Measurements from ENCODE around the gene DCT. TPM values are rescaled to one million over a fixed set of nuclear protein-coding genes. Genes with fewer than 3 reads are reported as not detected.
A peak's percentile ranks its signal among the peaks of the same experiment; 100 is the strongest.

Gene DCT
- total RNA-seq, 1 donor from 2014 or later, result 0.12 TPM

GRCh38 chr13:94412870-94413597 lies 66.4 kb downstream of the DCT start:
- DNase-seq (no peak), ATAC-seq (no peak)
- intact Hi-C loops (cut with micrococcal nuclease), result no loop called here

DNA sequence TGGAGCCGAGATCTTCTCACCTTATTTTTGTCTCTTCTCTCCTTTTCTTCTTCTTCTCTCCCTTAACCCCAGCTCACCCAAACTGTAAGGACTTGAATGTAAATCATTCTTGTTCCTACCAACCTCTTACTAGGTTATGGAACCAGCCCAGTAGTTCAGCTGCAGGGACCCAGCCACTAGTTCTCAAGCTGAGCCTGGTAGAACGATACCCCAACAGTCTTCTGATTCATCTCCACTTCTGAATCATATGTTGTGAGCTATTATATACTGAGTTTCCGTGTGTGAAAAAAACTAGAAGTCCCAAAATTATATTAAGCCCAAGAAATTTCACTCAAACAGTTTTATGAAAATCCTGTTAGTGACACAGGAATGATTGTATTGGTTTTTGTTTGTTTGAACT lies 67.7 kb downstream of the DCT start:
- intact Hi-C loops (cut with micrococcal nuclease), result no loop called here
- no peak for ATAC-seq
- DNase-seq, result no peak

- DNase-seq (no peak), ATAC-seq (no peak)
- intact Hi-C loops (cut with micrococcal nuclease), result no loop called here
Measured at GRCh38 chr13:94408314-94409036, 71.0 kb downstream of the DCT start.

DNA sequence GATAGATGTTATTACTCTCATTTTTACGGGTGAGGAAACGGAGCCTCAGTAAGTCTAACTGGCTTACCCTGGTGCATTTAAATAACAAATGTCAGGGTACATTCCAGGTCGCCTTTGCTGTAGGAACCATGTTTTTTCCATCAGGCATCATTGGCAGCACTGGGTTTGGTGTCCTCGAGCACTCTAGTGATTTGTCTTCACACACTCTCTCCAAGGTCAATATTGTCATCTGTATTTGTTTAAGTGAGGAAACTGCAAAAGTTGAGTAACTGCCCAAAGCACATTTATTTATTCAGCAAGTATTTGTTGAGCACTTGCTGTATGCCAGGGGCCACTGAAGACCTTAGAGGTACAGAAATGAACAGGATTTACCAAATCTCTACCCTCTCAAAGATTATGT lies 78.6 kb downstream of the DCT start:
- intact Hi-C loops (cut with micrococcal nuclease), result no loop called here
- DNase-seq (no peak), ATAC-seq (no peak)

GRCh38 chr13:94399812-94400211 lies 79.7 kb downstream of the DCT start:
- intact Hi-C loops (cut with micrococcal nuclease), result no loop called here
- ATAC-seq (no peak), DNase-seq (no peak)

DNA sequence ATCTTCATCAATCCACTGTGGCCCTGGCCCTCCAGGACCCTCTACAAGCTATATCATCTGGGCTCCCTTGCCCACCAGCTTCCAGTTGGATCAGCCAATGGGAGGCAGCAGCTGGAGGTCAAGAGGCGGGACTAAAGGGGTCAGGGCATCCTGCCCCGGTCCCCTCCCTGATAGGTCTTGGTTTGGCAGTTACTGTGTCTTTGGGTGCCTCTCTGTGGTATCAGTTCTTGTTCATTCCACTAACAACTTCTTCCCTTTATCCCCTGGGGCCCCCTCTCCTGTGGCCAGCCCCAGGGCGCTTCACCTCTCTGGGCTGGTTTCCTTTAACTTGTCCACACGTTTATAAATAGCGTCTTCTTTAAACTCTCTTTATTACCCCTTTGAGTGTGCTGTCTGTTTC lies 83.6 kb downstream of the DCT start:
- no peak for DNase-seq
- ATAC-seq, result peak; percentile 79
- intact Hi-C loops (cut with micrococcal nuclease), result no loop called here

DNA sequence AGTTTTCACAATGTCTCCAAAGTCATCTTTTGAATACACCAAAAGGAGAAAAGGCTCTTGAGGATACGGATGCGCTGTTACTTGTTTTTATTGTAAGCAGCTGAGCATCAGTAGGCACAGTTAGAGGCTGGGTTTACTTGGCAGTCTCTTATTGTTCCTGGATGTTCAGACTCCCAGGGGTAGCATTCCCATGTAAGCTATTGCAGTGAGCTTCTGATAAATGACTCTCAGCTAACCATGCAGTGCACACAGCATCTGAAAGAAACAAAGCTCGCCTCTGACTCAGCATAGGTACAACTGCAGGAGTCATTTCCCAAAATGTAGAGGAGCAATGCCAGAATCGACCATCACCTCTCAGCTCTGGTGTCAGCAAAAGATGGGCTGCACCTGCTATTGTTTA lies 84.8 kb downstream of the DCT start:
- intact Hi-C loops (cut with micrococcal nuclease), result no loop called here
- DNase-seq (no peak), ATAC-seq (no peak)

GRCh38 chr13:94390881-94391280 lies 88.6 kb downstream of the DCT start:
- DNase-seq, result no peak
- intact Hi-C loops (cut with micrococcal nuclease), result no loop called here
- ATAC-seq, result no peak

DNA sequence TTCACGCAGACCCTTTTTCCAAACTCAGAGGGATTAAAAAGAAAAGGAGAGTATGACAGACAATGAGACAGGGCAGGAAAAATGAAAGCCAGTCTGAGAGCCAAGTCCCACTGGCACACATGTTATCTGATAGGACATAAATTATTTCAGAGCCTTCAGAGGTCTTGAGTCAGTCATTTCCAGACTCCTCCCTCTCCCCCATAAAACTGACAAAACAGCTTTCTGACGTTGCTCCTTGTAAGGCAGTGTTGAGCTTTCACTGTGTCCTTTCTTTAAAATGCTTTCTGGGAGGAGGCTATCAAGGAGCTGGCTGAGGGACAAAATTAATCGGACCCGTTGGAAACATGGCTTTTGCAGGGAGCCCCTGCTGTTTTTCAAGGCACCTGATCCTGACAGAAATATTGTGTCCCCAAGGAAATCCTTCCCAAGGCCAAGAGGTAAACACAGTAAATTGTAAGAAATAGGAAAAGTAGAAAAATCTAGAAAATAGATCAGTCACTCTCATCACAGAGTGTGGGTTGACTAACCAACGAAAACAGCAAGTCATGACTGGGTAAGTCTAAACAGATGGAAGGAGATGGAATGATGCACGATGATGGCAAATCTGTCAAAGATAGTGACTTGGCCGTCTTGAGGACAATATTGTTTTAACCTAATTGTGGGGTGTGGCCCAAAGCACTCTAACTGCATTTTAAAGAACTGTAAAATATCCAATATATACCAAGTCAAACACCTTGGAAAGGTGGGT lies 89.7 kb downstream of the DCT start:
- DNase-seq, result no peak
- intact Hi-C loops (cut with micrococcal nuclease), result no loop called here
- ATAC-seq, result no peak

DNA sequence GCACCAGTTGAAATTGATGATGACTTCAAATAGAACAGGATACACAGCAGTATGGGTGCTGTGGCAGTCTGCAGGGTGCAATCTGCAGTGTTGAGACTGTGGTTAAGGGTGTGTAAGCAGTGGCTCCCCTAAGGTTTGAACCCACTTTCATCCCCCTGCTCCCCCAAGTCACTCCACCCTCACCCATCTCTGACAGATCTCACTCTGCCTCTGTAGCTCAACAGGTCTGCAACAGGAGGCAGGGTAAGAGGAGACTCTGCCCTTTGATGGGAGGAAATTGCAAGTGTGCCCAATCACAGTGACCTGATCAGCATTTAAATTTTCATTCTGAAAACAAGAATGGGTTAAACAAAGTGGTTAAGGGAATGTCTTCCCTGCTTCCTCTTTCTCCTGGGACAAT lies 92.4 kb downstream of the DCT start:
- no peak for ATAC-seq
- DNase-seq, result no peak
- intact Hi-C loops (cut with micrococcal nuclease), result no loop called here

Other genes with a start within 250 kb of the DCT start
- gene TGDS, start 116.5 kb upstream of the DCT start, total RNA-seq, result 4.6 TPM
- gene GPR180, start 122.2 kb upstream of the DCT start, total RNA-seq, result 5.8 TPM
- gene SOX21, start 232.9 kb upstream of the DCT start, total RNA-seq, result not detected